ENCODE data around the gene LRMDA.

LRMDA gene

DNA sequence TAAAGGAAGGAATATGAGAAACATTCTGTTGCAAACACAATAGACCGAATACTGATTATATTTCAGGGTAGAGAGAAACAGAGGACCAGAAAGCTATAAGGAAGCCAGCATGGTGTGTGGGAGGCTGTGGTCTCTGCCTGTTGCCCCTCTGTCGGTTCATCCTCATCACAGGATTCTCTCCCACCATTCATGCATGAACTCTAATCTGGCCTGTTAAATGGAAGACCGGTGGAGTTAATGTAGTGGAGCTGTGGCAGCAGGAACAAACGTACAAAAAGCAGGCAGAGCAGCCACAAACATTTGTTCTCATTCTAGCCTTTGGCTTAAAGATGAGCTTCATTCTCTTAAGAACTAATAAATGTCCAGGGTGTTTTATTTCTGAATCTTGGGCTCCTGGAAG lies 902.4 kb downstream of the LRMDA start:
- Histone ChIP-seq H3K27ac (ENCODE audit: low read depth, low read length) (no peak overlapping the region), H3K9ac (ENCODE audit: low read depth, low read length) (no peak overlapping the region), H3K4me3 (ENCODE audit: low read depth, low read length) (no peak overlapping the region), H3K4me1 (ENCODE audit: control insufficient read depth, insufficient read depth, low read length) (peaks cover 29% of the 10 kb centered on the region), H3K36me3 (ENCODE audit: control insufficient read depth, insufficient read depth, low read length) (no peaks in the 10 kb centered on the region), H3K27me3 (ENCODE audit: control insufficient read depth, insufficient read depth, low read length) (no peaks in the 10 kb centered on the region), H3K9me3 (ENCODE audit: control insufficient read depth, insufficient read depth, low read length) (no peaks in the 10 kb centered on the region)

DNA sequence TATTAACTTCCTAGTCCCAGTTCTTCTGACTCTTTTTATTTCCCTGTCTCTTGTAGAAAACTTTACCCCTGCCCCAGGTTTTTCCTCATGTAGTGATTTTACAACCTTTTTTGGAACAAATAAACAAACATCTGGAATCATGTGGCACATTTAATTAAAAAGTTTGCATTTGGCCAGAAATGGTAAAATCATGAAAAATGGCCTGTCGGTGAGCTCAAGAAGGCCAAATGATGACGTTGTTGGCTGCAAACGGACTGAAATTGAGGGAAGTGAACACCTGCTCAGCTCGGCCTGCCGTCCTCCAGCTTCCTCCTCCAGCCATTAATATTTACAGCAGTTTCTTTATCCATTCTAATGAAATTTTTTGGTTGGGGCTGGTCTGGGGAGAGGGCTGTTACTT lies 902.8 kb downstream of the LRMDA start:
- Histone ChIP-seq H3K27me3 (ENCODE audit: control insufficient read depth, insufficient read depth, low read length) (no peaks in the 10 kb centered on the region), H3K4me3 (ENCODE audit: low read depth, low read length) (no peak overlapping the region), H3K4me1 (ENCODE audit: control insufficient read depth, insufficient read depth, low read length) (peaks cover 29% of the 10 kb centered on the region), H3K36me3 (ENCODE audit: control insufficient read depth, insufficient read depth, low read length) (no peaks in the 10 kb centered on the region), H3K27ac (ENCODE audit: low read depth, low read length) (no peak overlapping the region), H3K9me3 (ENCODE audit: control insufficient read depth, insufficient read depth, low read length) (no peaks in the 10 kb centered on the region), H3K9ac (ENCODE audit: low read depth, low read length) (no peak overlapping the region)

DNA sequence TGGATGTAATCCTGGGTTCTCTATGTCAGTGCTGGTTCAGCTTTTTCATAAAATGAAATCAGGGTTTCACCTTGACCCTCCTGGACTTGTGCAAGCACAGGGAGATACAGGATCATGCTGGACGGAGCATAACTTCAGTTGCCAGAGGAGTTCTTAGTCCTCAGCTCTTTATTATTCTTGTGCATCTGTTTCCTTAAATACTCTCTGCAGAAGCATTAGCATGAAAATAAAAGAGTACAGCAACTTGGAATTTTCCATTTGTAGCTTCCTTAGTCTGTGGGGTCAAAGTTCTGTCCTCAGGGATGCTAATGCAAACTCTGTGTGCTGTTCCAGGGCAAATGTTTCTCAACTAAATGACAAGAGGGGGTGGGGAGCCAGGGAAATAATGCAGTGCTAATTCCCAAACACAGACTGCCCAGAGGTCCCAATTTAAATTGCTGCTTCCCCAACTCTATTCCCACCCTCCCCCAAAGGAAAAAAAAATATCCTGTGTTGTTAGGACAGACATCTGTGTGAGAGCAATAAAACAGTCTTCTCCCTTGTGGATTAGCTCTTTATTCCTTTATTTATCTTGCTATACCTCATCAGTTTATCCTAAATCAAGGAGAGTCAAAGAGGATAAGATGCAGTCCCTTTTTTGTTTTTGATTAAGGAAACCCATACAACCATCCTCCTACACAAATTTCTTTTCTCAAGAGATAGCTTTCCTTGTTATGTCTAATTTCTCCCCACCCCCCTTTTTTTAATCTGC lies 905.0 kb downstream of the LRMDA start:
- H3K4me3 ChIP-seq (ENCODE audit: low read depth, low read length), result no peak overlapping the region
- H3K27ac ChIP-seq (ENCODE audit: low read depth, low read length), result peak overlapping the region; percentile 2
- no peaks in the 10 kb centered on the region for H3K36me3 ChIP-seq (ENCODE audit: control insufficient read depth, insufficient read depth, low read length)
- no peaks in the 10 kb centered on the region for H3K27me3 ChIP-seq (ENCODE audit: control insufficient read depth, insufficient read depth, low read length)
- H3K9me3 ChIP-seq (ENCODE audit: control insufficient read depth, insufficient read depth, low read length), result no peaks in the 10 kb centered on the region
- no peak overlapping the region for H3K9ac ChIP-seq (ENCODE audit: low read depth, low read length)
- peaks cover 19% of the 10 kb centered on the region for H3K4me1 ChIP-seq (ENCODE audit: control insufficient read depth, insufficient read depth, low read length)

DNA sequence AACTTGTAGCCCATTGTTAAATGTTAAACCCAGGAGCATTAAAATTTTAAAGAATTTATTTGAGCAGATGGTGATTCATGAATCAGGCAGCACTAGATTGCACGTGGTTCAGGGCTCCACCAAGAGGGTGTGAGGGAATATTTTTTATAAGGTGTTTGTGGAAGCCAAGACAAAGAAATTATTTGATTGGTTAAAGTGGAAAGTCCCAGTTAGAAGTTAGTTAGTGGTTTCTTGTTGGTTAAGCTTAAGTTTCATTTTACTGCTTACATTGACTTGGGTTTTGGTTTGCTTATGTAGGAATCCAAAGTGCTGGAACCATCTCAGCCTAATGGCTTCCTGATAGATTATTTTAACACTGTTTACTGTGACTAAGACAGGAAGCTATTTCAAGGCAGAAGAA lies 906.2 kb downstream of the LRMDA start:
- Histone ChIP-seq H3K27ac (ENCODE audit: low read depth, low read length) (no peak overlapping the region), H3K36me3 (ENCODE audit: control insufficient read depth, insufficient read depth, low read length) (no peaks in the 10 kb centered on the region), H3K9me3 (ENCODE audit: control insufficient read depth, insufficient read depth, low read length) (no peaks in the 10 kb centered on the region), H3K4me1 (ENCODE audit: control insufficient read depth, insufficient read depth, low read length) (peaks cover 19% of the 10 kb centered on the region), H3K9ac (ENCODE audit: low read depth, low read length) (no peak overlapping the region), H3K4me3 (ENCODE audit: low read depth, low read length) (no peak overlapping the region), H3K27me3 (ENCODE audit: control insufficient read depth, insufficient read depth, low read length) (no peaks in the 10 kb centered on the region)

DNA sequence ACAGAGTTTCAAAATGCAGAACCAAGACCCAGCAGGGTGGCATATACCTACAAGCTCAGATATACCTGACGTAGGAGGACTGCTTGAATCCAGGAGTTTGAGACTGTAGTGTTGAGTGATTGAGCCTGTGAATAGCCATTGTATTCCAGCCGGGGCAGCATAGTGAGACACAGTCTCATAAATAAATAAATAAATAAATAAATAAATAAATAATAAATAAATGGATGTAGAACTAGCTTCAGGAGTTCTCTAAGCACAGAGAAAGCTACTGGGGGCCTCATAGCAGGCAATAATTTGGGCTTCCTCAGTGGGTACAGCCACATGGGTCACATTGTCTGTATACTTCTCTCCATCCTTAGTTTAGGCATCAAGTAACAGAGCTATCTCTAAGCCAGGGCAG lies 906.8 kb downstream of the LRMDA start:
- H3K9me3 ChIP-seq (ENCODE audit: control insufficient read depth, insufficient read depth, low read length), result no peaks in the 10 kb centered on the region
- no peaks in the 10 kb centered on the region for H3K27me3 ChIP-seq (ENCODE audit: control insufficient read depth, insufficient read depth, low read length)
- peaks cover 19% of the 10 kb centered on the region for H3K4me1 ChIP-seq (ENCODE audit: control insufficient read depth, insufficient read depth, low read length)
- H3K4me3 ChIP-seq (ENCODE audit: low read depth, low read length), result no peak overlapping the region
- no peak overlapping the region for H3K27ac ChIP-seq (ENCODE audit: low read depth, low read length)
- H3K36me3 ChIP-seq (ENCODE audit: control insufficient read depth, insufficient read depth, low read length), result no peaks in the 10 kb centered on the region
- H3K9ac ChIP-seq (ENCODE audit: low read depth, low read length), result no peak overlapping the region

DNA sequence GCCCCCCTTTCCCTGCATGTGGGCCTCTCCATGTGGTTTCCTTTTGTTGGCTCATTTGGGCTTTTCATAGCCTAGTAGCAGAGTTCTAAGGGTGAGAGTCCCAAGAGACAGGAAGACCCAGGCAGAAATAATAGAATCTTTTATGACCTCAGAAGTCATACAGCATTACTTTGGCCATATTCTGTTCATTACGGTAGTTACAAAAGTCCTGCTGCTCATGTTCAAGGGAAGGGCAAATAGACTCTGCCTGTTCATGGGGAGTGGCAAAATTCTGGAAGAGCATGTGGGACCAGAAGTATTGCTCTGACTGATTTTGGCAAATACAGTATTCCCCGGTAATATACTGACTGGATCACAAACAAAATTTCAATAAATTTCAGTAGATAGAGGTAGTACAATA lies 910.3 kb downstream of the LRMDA start:
- no peaks in the 10 kb centered on the region; the same call in 1 of the 2 replicates for H3K9me3 ChIP-seq (ENCODE audit: control insufficient read depth, insufficient read depth, low read length)
- no peaks in the 10 kb centered on the region for H3K27me3 ChIP-seq (ENCODE audit: control insufficient read depth, insufficient read depth, low read length)
- no peak overlapping the region for H3K27ac ChIP-seq (ENCODE audit: low read depth, low read length)
- peaks cover 6% of the 10 kb centered on the region for H3K4me1 ChIP-seq (ENCODE audit: control insufficient read depth, insufficient read depth, low read length)
- no peak overlapping the region for H3K9ac ChIP-seq (ENCODE audit: low read depth, low read length)
- no peaks in the 10 kb centered on the region for H3K36me3 ChIP-seq (ENCODE audit: control insufficient read depth, insufficient read depth, low read length)
- H3K4me3 ChIP-seq (ENCODE audit: low read depth, low read length), result no peak overlapping the region

DNA sequence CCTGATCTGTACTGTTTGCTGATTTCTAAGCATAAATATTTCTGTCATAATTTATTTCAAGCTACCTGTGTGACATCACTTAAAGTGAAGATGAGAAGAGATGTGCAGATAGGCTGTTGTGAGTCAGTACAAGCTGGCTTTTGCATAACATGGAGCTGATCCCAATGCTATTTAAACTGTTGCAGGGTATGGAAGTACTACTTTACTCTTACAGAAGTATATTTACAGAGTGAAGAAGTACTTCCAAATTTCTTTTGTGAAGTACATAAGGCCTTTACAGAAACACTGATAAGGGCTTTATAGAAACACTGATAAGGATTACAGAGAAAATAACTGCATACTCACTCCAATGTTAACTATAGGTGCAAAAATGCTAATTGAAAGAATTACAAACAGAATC lies 911.6 kb downstream of the LRMDA start:
- Histone ChIP-seq H3K27me3 (ENCODE audit: control insufficient read depth, insufficient read depth, low read length) (no peaks in the 10 kb centered on the region), H3K27ac (ENCODE audit: low read depth, low read length) (no peak overlapping the region), H3K4me1 (ENCODE audit: control insufficient read depth, insufficient read depth, low read length) (no peaks in the 10 kb centered on the region), H3K9me3 (ENCODE audit: control insufficient read depth, insufficient read depth, low read length) (no peaks in the 10 kb centered on the region; the same call in 1 of the 2 replicates), H3K9ac (ENCODE audit: low read depth, low read length) (no peak overlapping the region), H3K4me3 (ENCODE audit: low read depth, low read length) (no peak overlapping the region), H3K36me3 (ENCODE audit: control insufficient read depth, insufficient read depth, low read length) (no peaks in the 10 kb centered on the region)

DNA sequence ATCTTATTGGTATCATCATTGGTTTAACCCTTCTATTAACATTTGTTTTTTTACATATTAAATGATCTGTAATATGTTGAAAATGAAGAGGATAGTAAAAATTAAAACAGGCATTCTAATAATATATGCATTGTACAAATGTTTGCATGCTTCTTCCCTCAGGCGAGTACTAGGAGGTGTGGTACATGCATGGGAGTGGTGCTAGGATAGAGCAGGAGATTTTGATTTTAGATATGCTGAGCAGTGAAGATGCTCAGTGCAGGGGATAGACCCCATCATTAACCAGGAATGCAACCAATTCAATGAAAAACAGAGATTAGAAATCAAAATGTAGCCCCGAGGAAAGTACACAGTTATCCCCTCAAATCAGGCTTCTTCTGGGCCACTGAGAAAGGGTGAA lies 916.4 kb downstream of the LRMDA start:
- no peaks in the 10 kb centered on the region for H3K4me1 ChIP-seq (ENCODE audit: control insufficient read depth, insufficient read depth, low read length)
- no peaks in the 10 kb centered on the region for H3K27me3 ChIP-seq (ENCODE audit: control insufficient read depth, insufficient read depth, low read length)
- H3K9me3 ChIP-seq (ENCODE audit: control insufficient read depth, insufficient read depth, low read length), result no peaks in the 10 kb centered on the region; the same call in 1 of the 2 replicates
- H3K4me3 ChIP-seq (ENCODE audit: low read depth, low read length), result no peak overlapping the region
- no peak overlapping the region for H3K27ac ChIP-seq (ENCODE audit: low read depth, low read length)
- no peaks in the 10 kb centered on the region for H3K36me3 ChIP-seq (ENCODE audit: control insufficient read depth, insufficient read depth, low read length)
- no peak overlapping the region for H3K9ac ChIP-seq (ENCODE audit: low read depth, low read length)

DNA sequence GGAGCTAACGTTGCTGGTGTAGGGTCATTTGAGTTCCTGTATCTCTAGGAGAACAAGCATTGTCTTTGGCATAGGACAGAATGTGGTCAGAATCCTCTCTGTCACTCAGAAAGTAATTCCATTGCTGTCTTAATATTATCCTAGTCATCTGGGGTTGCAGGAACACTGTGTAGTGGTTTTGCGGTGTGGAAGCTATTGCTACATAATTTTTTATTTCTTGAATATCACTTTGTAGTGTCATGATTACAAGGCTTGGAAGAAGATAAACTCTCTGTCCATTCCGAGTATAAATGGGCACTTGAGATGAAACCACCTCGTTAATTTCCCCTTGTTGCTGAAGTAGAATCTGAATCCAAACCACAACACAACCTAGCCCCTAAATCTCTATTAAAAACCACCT lies 919.2 kb downstream of the LRMDA start:
- Histone ChIP-seq H3K9me3 (ENCODE audit: control insufficient read depth, insufficient read depth, low read length) (no peaks in the 10 kb centered on the region), H3K36me3 (ENCODE audit: control insufficient read depth, insufficient read depth, low read length) (no peaks in the 10 kb centered on the region), H3K4me3 (ENCODE audit: low read depth, low read length) (no peak overlapping the region), H3K9ac (ENCODE audit: low read depth, low read length) (no peak overlapping the region), H3K4me1 (ENCODE audit: control insufficient read depth, insufficient read depth, low read length) (no peaks in the 10 kb centered on the region), H3K27me3 (ENCODE audit: control insufficient read depth, insufficient read depth, low read length) (no peaks in the 10 kb centered on the region), H3K27ac (ENCODE audit: low read depth, low read length) (no peak overlapping the region)

DNA sequence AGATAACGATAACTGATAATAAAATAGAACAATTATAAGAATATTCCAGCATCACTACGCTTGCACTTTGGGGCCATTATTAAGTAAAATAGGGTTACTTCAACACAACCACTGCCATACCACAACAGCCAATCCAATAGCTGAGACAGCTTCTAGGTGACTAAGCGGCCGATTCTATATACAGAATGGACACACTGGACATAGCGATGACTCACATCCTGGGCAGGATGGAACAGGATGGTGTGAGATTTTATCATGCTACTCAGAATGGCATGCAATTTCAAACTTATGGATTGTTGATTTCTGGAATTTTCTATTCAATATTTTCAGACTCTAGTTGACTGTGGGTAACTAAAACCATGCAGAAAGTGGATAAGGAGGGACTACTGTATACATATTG lies 920.9 kb downstream of the LRMDA start:
- no peak overlapping the region for H3K27ac ChIP-seq (ENCODE audit: low read depth, low read length)
- H3K9me3 ChIP-seq (ENCODE audit: control insufficient read depth, insufficient read depth, low read length), result no peaks in the 10 kb centered on the region
- H3K36me3 ChIP-seq (ENCODE audit: control insufficient read depth, insufficient read depth, low read length), result no peaks in the 10 kb centered on the region
- H3K4me3 ChIP-seq (ENCODE audit: low read depth, low read length), result no peak overlapping the region
- H3K27me3 ChIP-seq (ENCODE audit: control insufficient read depth, insufficient read depth, low read length), result no peaks in the 10 kb centered on the region
- H3K4me1 ChIP-seq (ENCODE audit: control insufficient read depth, insufficient read depth, low read length), result no peaks in the 10 kb centered on the region
- no peak overlapping the region for H3K9ac ChIP-seq (ENCODE audit: low read depth, low read length)

DNA sequence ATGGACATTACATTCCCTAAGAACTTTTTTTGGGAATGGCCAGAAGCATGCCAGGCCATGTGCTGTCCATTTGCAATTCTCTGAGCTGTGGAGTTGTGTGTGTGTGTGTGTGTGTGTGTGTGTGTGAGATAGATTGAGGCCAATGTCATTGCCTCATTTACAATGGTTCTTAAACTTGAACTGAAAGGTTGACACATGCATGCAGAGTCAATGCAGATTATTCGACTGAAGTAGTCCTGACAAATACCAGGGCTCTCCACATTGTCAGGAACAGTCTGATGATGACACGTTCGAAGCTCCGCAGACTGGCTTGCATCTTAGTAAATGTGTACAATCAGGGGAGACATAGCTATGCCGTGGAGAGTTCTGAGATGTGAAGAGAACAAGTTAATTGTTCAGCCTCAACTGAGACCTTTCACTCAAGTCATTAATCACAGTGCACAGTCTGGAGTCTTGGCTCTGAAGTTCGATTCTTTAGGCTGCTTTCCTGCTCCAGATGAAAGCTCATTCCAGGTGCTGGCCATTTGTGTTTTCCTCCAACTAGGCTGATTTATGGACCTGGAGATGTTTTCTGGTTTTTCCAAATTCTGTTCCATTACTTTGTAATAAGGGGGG lies 921.9 kb downstream of the LRMDA start:
- Histone ChIP-seq H3K27me3 (ENCODE audit: control insufficient read depth, insufficient read depth, low read length) (no peaks in the 10 kb centered on the region), H3K4me1 (ENCODE audit: control insufficient read depth, insufficient read depth, low read length) (no peaks in the 10 kb centered on the region), H3K4me3 (ENCODE audit: low read depth, low read length) (no peak overlapping the region), H3K9me3 (ENCODE audit: control insufficient read depth, insufficient read depth, low read length) (no peaks in the 10 kb centered on the region), H3K36me3 (ENCODE audit: control insufficient read depth, insufficient read depth, low read length) (no peaks in the 10 kb centered on the region), H3K9ac (ENCODE audit: low read depth, low read length) (no peak overlapping the region), H3K27ac (ENCODE audit: low read depth, low read length) (no peak overlapping the region)

Measured in HUES48 (cell line).